HG02610 (cell line): ENCODE measurements around the gene TMEM132A.
"Not testable (repeated sequence)": the region's sequence is repeated elsewhere in the genome, so short reads cannot be mapped to it uniquely, and the experiment has no call there.

Experiments used
- ATAC-seq: cut with Tn5 transposase; IDR thresholded peaks from one replicate; pipeline ENCODE4 v1.9.1; 2021; ENCODE audit warnings: mild to moderate bottlenecking, moderate library complexity; ENCODE audit not compliant: unreplicated experiment

TMEM132A gene

DNA sequence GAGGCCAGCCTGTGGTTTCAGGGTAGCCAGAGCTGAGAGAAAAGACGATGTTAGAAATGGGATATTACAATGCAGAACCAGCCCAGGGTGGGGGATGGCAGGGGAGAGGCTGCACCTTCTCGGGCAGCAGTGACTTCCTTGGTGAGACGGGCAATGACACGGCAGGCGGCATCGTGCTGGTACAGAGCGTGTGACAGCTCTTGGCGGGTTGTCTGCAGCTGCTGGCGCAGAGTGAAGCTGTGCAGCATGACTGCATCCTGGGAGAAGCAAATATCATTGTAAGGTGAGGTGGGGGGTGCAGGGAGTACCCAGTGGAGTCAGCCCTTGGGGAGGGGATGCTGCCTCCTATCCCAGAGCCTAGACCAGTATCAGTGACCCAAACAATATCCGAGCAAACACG lies 21.6 kb upstream of the TMEM132A start:
- no peak for ATAC-seq

DNA sequence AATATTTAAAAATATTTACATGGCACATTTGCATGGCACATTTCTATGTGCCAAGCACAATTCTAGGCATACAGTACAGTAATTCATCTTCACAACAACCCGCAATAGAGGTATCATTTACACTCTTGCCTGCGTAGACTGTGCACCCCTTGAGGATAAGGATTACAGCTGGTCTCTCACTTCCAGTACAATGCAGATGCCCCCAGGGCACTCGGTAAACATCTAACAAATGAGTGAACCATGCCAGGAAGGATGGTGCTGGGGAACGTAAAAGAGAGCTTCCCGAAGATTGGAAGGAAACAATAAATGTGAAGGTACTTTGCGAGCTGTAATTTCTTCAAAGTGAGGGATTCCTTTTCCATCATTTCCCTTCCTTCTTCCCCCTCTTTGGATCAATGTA lies 19.2 kb upstream of the TMEM132A start:
- ATAC-seq, result no peak

DNA sequence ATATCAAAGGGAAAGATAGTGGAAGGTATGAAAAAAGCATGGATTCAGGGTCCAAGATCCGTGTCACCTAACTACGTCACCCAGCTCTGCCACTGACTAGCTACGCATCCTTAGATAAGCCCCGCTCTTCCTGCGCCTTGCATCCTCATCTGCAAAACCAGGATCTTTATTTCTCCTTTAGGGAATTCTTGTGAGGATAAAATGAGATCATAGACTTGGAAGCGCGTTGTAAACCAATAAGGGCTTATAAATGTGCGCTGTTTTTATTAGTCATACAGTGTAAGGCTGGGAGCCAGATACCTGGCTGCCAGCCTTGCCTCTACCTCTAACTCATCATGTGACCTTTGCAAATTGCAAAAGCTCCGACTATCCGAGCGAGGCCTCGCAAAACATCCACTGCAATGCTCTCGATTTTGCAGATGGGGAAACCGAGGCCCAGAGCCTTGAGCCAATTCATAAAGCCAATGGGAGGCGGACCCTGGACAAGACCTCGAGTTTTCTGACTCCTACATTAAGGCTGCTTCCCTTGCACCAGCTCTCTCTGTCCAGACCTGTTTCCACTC lies 18.6 kb upstream of the TMEM132A start:
- ATAC-seq, result no peak

DNA sequence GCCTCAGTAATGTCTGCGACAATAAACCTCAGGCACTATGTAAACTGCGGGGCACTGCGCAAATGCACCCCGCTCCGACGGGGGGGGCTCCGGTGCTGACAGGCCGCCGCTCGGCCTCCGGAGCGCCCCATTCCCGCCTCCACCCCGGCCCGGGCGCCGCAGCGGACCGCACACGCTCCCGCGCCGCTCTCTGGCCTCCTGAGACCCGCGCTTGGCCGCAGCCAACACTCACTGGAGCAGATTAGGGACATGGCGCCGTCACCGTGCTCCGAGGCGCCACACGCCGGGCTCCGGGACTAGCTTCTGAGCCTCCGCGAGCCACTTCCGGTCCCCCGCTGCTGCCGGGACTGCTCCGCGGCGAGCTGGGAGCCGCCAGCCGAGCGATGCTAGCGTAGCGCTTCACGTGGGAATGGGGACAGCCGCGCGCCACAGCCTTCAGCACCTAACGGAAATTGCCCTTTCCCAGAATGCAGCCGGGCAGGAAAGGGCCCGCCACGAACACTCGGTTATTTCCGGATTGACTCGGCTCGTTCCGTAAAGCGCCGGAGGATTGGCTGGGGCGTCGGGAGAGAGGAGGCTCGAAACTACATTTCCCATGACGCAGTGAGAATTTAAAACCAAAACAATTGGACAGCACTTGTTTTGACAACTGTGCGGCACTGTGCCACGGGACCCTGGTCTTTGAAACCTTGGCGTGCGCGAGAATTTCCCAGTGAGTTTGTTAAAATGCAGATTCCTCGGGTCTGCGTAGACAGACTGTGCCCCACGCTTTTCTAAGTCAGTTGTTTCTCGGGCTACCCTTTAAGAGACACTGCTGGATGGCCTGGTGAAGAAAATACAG lies 17.9 kb upstream of the TMEM132A start, which contains the start of gene PRPF19:
Gene PRPF19, minus strand, starts transcription at position 454 of the 841 bp plus-strand sequence. Its CDS starts 203 bp downstream, at position 251.
- ATAC-seq, result peak; percentile 75

DNA sequence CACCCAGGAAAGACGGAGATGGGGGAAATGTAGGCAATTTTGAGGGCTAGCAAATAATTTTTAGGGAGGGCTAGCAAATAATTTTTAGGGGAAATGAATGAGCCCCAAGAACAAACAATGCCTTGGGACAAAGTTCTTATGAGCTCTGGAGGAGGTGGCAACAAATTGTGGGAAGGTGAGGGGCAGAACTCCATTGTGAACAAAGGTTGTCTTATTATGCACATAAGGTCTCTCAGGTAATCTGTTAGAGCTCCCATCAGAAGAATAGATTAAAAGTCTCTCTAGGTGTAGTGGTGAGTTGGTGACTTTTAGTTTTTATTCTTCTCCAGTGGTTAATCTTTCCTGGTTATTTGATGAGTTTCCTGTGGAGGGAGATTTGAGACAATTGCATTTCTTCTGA lies 15.5 kb upstream of the TMEM132A start:
- ATAC-seq, result no peak

DNA sequence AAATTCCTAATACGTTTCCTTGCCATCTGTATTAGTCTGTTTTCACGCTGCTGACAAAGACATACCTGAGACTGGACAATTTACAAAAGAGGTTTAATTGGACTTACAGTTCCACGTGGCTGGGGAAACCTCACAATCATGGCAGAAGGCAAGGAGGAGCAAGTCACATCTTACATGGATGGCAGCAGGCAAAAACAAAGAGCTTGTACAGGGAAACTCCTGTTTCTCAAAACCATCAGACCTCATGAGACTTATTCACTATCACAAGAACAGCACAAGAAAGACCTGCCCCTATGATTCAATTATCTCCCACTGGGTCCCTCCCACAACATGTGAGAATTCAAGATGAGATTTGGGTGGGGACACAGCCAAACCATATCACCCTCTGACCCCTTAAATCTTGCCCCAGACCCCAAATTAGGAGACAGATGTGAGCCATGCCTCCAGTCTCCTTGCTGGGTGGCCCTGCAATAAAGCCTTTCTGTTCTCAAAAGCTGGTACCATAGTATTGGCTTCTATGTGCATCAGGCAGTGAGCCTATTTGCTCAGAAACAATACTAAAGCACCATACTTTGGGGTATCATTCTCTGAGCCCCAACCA lies 14.5 kb upstream of the TMEM132A start:
- ATAC-seq, result not testable (repeated sequence)

DNA sequence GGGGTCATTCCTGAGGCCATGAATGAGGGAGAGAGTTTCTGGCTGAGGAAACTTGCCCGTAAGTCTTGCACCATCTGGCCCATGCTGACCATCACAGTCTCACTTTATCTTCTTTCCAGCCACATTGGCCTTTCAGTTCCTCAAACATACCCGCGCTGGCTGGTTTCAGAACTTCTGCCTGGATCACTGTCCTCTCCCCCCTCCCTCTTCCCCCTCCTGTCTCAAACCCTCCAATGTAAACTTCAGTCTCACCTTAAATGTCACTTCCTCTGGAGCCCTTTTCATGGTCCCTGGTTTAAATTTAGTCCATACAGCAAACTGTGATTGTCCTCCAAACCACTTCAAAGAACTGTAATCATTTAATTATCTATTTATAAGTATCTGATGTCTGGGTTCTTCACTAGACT lies 14.0 kb upstream of the TMEM132A start:
- ATAC-seq, result peak; percentile 41

DNA sequence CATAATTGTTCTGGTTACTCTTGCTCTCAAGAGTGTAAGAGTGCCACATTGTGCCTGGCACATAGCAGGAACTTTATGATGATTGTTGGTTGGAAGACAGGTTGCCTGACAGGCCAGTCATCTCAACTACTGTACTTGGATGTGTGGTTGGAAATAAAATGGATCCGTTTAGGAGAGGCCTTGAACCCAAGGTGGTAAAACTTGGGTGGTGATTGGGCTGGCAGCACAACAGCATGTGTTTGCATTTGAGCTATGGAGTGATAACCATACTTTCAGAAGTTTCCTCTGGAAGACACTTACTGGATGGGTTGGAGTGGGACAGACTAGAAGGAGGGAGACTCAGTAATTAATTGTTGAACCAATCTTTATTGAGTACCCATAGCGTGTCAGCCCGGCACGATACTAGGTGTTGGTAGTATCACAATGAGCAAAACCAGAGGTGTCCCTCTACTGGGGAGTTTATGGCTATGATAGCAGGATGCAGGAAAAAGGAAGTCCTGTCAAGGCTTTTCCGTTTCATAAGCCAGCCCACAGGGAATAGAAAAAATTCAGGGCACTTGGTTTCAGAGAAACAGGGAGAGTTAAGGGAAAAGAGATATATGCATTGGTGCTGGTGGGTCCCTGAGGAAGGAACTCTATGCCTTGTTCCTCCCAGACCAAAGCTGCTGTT lies 13.4 kb upstream of the TMEM132A start:
- no peak for ATAC-seq

DNA sequence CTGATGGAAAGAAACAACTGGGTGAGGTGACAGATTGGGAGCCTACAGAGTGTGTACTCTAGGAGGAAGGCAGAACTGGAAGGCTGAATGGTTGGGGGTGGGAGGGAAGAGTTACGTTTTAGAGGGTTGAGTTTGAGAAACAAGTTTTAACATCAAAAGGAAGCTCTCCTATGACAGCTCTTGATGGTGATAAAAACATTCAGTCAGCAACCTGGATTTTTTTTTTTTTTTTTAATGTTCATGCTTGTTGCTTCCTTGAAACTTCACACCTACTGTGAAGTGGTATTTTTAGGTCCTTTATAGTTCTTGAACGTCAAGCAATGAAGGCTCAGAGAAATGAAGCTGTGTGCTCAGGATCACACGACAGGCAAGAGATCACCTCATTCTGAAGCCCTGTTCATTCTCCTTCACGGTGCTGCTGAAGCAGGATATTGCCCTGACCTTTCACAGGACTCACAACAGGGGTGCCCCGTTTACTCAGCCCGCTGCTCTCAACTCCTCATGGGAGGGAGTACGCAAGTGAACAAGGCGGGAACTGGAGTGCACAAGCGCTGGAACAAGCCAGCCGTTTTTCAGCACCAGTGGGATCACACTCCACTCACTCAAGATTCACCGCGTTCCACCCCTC lies 11.9 kb upstream of the TMEM132A start:
- no peak for ATAC-seq

DNA sequence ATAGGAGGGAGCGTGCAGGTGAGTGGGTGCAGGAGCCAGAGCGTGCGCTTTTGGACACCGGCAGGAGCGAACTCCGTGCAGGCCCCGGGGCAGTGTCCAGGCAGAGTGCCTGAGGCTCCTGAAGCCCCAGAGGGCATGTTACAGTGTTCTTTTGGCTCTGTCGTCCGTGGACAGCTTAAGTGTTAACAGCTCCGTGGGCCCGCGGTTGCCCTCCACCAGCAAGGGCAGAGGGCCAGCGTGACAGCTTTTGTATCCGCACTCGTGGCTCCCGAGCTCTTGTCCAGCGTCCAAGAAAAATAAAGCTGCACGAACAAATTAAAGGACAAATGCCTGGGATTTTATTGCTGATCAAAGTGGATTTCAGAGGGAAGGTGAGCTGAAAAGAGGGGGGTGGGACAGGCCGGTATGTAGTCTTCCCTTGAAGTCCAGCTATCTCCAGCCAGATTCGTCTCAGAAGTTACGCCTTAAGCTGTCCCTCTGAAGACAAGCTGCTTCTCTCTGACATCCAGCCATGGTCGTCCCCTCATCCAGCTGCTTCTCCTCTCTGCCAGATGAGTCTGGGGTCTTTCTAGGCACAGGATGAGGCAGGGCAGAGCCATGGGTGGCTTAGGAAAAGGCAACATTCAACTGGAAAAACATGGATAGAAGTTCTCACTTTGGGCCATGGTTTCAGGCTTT lies 11.3 kb upstream of the TMEM132A start:
- no peak for ATAC-seq

DNA sequence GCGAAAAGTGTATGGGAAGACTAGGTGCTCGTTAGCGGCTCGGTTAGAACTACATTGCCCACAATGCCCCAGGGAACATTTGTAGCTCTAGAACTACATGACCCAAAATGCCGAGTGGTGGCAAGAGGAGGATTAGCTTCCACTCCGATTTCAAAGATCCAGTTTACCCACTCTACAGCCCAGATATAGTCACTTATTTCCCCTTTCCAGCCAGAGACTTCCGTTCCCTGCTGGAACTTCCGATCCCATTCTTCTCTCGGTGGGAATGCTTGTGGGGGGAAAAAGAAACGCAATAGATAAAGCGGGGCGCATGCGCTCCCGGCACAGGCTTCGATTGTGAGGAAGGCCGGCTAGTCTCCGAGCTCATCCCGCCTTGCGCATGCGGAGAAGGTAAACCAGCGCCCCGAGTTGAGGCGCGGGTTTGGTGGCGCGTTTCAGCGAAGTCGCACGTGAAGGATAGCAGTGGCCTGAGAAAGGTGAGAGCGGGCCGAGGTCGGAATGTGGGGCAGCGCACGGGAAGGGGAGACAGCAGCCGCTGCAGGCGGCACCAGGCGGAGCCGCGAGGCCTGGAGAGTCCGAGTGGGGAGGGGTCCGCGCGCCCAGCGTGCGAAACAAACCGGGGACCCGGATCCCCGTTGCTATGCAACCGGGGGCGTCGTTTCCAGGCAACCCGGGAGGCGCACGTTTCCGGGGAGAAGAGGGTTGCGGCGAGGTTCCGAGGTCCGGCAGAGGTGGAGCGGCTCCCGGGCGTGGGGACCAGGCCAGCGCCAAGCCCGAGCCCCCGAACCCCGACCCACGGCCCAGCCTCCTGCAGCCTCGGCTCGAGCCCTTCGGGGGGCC lies 10.2 kb upstream of the TMEM132A start, which contains the start of gene TMEM109:
Gene TMEM109, plus strand, starts transcription at position 366 of the 840 bp plus-strand sequence. CDS start 5,536 bp downstream, outside the sequence.
- ATAC-seq, result peak; percentile 41

DNA sequence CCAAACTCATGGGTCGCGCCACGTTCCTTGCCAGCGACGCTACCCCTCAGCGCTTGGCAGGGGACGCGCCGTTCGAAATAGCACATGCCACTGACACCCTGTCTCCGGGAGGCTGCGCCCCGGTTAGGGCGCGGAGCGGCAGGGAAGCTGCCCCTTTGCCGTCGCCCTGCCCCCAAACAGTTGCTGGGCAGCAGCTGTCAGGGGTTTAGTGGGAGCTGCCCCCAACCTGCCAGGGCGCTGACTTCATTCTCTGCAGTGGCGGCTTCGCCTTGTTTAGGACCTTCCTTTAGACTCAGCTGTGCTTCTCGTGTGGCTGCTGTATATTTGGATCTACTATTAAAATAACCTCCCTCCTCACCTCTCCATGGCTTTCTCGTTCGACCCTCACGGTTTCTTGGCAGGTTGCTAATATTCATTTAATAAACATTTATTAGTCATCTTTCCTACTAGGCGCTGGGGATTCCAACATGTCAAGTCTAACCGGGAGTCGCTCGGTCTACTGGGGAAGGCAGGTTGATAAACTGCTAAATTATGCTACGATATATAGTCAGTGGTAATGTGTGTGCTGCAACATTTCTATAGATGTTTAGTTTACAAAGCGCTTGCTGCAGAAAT lies 9.5 kb upstream of the TMEM132A start:
- peak; percentile 1 for ATAC-seq

DNA sequence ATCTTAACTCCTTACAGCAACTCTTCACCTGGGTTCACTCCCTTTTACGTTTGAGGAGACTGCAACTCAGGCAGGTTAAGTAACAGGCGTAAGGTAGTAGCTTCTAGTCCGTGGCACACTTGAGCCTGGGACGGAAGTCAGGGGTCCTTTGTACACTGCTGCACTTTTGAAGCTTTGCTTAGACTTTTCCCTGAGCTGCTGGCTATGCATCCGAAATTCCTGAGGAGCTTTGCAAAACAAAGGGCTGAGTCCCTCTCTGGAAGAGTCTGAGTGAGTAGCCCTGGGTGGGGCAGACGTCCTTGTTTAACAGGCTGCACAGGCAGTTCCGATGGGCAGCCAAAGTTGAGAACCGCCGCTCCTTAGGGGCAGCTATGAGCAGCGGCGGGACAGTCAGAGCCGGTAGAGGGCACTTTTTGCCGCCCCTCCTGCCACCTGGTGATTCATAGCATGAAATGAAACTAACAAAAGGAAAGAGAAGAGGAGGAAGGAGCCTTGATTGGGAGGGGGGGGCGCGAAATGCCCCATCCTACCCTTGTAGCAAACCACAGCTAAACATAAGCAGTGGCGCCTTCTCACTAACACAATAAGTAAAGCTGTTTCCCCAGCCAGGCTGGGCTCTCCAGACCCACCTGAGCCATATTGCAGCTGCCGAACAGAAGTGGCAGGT lies 8.9 kb upstream of the TMEM132A start:
- peak; percentile 46 for ATAC-seq

DNA sequence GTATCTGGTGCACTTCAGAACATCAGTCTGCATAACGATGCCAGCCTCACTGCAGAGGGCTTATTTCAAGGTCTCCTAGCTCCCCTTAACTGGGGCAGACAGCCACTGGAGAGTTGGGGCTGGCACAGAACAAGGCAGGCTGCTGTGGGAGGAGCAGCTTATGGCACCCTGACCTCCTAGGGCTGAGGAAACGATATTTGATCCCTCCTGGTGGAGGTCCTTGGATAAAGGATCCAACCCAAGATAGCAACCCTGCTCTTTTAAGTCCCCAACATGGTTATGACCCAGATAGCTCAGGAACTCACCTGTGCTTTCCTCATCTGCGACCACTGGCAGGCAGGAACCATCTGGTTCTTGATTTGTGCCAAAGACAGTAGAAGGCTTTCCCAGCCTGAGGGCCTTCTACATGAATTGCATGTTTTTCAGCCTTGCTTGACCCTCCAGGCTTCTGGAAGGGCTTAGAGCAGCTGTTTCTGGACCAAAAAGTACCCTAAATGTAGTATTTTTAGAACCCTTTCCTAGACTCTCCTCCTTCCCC lies 7.5 kb upstream of the TMEM132A start:
- no peak for ATAC-seq

DNA sequence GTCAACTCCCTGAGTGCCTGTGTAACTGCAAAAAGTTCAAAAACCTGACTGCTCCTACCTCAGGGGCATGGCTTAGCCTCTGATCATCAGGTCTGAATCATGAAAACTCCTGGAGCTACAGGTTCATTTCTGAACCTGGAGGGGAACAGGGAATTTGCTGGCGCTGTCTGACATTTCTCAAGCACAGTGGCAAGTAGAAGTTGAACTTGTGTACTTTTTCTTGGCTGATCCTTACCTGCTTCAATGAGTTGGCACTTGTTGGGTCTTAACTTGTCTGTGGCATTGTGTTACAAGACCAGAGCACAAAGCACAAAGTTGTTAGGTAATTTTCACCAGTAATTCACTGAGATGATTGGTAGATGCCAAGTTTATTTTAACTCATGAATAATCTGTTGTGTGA lies 7.0 kb upstream of the TMEM132A start:
- no peak for ATAC-seq

DNA sequence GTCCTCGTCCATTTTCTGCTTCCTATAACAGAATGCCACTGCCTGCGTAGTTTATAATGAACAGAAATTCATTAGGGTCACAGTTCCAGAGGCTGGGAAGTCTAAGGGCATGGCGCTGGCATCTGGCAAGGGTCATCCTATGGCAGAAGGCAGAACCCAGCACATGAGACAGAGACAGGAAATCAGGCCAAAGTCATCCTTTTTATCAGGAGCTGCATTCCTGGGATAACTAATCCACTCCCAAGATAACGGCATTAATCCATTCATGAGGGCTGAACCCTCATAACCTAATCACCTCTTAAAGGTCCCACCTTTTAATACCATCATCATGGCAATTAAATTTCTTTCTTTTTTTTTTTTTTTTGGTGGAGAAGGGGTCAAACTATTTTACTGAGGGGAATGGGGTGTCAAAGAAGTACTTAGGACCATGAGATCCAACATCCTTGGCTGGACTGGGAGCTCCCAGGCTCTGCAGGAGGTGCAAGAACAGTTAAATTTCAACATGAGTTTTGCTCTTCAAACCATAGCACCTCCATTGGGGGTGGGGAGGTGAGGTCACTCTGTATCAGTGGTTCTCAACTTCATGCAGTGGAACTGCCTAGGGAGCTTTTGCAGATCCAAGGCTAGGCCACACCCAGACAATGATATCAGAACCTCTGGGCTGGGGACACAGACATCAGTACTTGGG lies 5.9 kb upstream of the TMEM132A start:
- no peak for ATAC-seq

DNA sequence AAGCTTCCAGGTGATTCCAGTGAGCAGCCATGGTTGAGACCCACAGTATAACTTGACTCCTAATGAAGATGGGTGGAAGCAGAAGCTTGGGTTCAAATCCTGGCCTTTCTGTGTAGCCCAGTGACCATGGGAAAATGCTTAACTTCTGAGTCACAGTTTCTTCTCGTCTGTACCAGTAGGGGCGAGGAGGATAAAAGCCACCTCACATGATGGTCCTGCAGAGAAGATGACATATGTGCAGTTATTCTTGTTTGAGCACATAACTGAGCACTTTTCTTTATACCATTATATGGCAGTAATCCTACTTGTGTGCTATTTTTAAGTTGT lies 5.4 kb upstream of the TMEM132A start:
- ATAC-seq, result no peak

DNA sequence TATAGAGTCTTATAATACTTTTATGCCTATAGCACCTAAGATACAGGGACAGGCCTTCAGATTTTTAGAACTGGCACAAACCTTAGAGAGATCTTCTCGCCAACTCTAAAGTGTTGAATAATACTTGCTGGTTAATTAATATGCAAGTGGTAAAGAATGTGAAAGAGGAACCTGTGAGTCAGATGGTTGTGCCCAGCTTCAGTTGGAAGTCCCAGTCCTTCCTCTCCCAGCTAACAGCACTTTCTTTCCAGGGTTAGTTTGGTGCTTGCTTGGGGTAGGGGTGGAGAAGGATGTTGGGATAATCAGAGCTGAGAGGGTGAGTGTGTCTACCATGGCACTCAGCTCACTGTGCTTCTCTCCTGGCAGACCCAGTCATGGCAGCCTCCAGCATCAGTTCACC lies 4.9 kb upstream of the TMEM132A start:
- ATAC-seq, result no peak
